HG03139 (cell line): Measurements from ENCODE around the gene TSC1.

ENCODE experiments used
- ATAC-seq: cut with Tn5 transposase; IDR thresholded peaks from one replicate; pipeline ENCODE4 v1.9.1; 2021; ENCODE audit not compliant: unreplicated experiment

Gene TSC1

GRCh38 chr9:132894862-132895835 is 49.3 kb downstream of the TSC1 start:
- ATAC-seq = no peak

GRCh38 chr9:132894346-132894745 is 50.1 kb downstream of the TSC1 start:
- ATAC-seq = no peak

- no peak for ATAC-seq
Measured at GRCh38 chr9:132892400-132892799, 52.0 kb downstream of the TSC1 start.

GRCh38 chr9:132888151-132888550 is 56.3 kb downstream of the TSC1 start:
- ATAC-seq = no peak

GRCh38 chr9:132887181-132888120 is 57.0 kb downstream of the TSC1 start:
- ATAC-seq = no peak

GRCh38 chr9:132886334-132886725 is 58.1 kb downstream of the TSC1 start:
- no peak for ATAC-seq

- no peak for ATAC-seq
Measured at GRCh38 chr9:132885720-132886333, 58.6 kb downstream of the TSC1 start.

- ATAC-seq = no peak
Measured at GRCh38 chr9:132883349-132884294, 60.8 kb downstream of the TSC1 start.

GRCh38 chr9:132882616-132883015 is 61.8 kb downstream of the TSC1 start:
- no peak for ATAC-seq

GRCh38 chr9:132881826-132882225 is 62.6 kb downstream of the TSC1 start:
- ATAC-seq = no peak

- no peak for ATAC-seq
Measured at GRCh38 chr9:132880324-132880661, 64.1 kb downstream of the TSC1 start.

GRCh38 chr9:132879457-132880323 is 64.7 kb downstream of the TSC1 start:
- no peak for ATAC-seq

GRCh38 chr9:132878695-132879456 is 65.5 kb downstream of the TSC1 start, which contains the start of gene SPACA9:
Gene SPACA9, plus strand, starts transcription at chr9:132878898. Its CDS starts 5,050 bp downstream, at chr9:132883948.
- ATAC-seq = no peak

- no peak for ATAC-seq
Measured at GRCh38 chr9:132877824-132878694, 66.4 kb downstream of the TSC1 start, which contains the start of gene AK8. Gene AK8, minus strand, starts transcription at chr9:132878284. Its CDS starts 29 bp downstream, at chr9:132878255.

- ATAC-seq = no peak
Measured at GRCh38 chr9:132877458-132877823, 67.0 kb downstream of the TSC1 start.

GRCh38 chr9:132876849-132877248 is 67.6 kb downstream of the TSC1 start:
- ATAC-seq = no peak

- ATAC-seq = no peak
Measured at GRCh38 chr9:132875159-132875558, 69.3 kb downstream of the TSC1 start.
